Heart right ventricle (tissue), 16 donors: Measurements from ENCODE around the gene SLC12A3. TPM values are rescaled to one million over a fixed set of nuclear protein-coding genes. Genes with fewer than 3 reads are reported as not detected.
A peak's percentile ranks its signal among the peaks of the same experiment; 100 is the strongest.

ENCODE experiments used
- ATAC-seq, 8 donors: fragments of 200-7000 bp; cut with Tn5 transposase; one replicate each; pipeline ENCODE4 v1.9.1; 2020; ENCODE audit warnings: mild to moderate bottlenecking in 8 of 8, moderate library complexity in 8 of 8, moderate number of reproducible peaks in 1 of 8
- DNase-seq, 2 donors: peaks; one replicate each; pipeline ENCODE4 v3.0.0-alpha.2; 2020
- H3K27ac ChIP-seq, 10 donors: fragments of 200-600 bp; sonication (generic) in 2 of 10; one replicate each; pipeline versions ENCODE4 v1.5.0 to v1.8.0; 2020 to 2022; ENCODE audit warnings: mild to moderate bottlenecking in 3 of 10
- H3K27me3 ChIP-seq, 7 donors: fragments of 200-600 bp; one replicate each; pipeline ENCODE4 v1.8.0; 2021 to 2022; ENCODE audit warnings: mild to moderate bottlenecking in 2 of 7
- H3K36me3 ChIP-seq, 9 donors: fragments of 200-600 bp; sonication (generic) in 1 of 9; one replicate each; pipeline versions ENCODE4 v1.5.0 to v1.8.0; 2020 to 2022; ENCODE audit warnings: mild to moderate bottlenecking in 2 of 9
- H3K4me1 ChIP-seq, 9 donors: fragments of 200-600 bp; sonication (generic) in 1 of 9; one replicate each; pipeline versions ENCODE4 v1.5.0 to v1.8.0; 2020 to 2022; ENCODE audit warnings: mild to moderate bottlenecking in 4 of 9
- H3K4me3 ChIP-seq, 10 donors: fragments of 200-600 bp; sonication (generic) in 2 of 10; one replicate each; pipeline versions ENCODE4 v1.5.0 to v1.8.0; 2020 to 2022; ENCODE audit warnings: mild to moderate bottlenecking in 7 of 10, moderate library complexity in 2 of 10
- H3K9me3 ChIP-seq, 11 donors: fragments of 200-600 bp in 10 of 11; sonication (generic) in 2 of 11; one replicate each; pipeline versions ENCODE4 v1.5.0 to v1.8.0; 2013 to 2022; ENCODE audit warnings: mild to moderate bottlenecking in 2 of 11, control low read depth in 1 of 11, moderate library complexity in 1 of 11
- CTCF ChIP-seq, 9 donors: fragments of 200-600 bp; sonication (generic) in 2 of 9; IDR thresholded peaks; one replicate each; pipeline versions ENCODE4 v1.5.0 to v1.8.0; 2021 to 2022; ENCODE audit warnings: antibody characterized with exemption in 9 of 9, mild to moderate bottlenecking in 5 of 9, moderate library complexity in 1 of 9
- WGBS, 2 donors: extraction: QIAGEN DNeasy Blood & Tissue Kit; methylation state at CpG; one replicate each; pipeline ENCODE4 v1.1.7; 2013; ENCODE audit warnings: inconsistent platforms in 1 of 2; 5-methylcytosine and 5-hydroxymethylcytosine counted together
- intact Hi-C, 10 donors: fragments of 100-400 bp; cut with DNase I; formaldehyde crosslinking; loops; one replicate each; pipeline versions ENCODE4 v1.11.1 to v1.14.2; 2022
- polyA plus RNA-seq, 2 donors: library from polyadenylated mRNA; stranded (reverse); fragments of 200-250 nt; gene quantifications; one replicate each; pipeline ENCODE4 v1.2.3, GENCODE V29; 2013
- total RNA-seq, 10 donors: library from RNA; stranded (reverse); fragmentation: NEBNext Ultra II Directional in 3 of 10; extraction: Animal tissue kit (Norgen Biotek cat#: 25700) in 3 of 10; gene quantifications; one replicate each; pipeline versions ENCODE4 v1.2.1 to v1.2.4, GENCODE V29; 2021 to 2023
- donor health status: Arrhythmogenic right ventricular cardiomyopathy.
- donor health status: ischemic (EF 13 %, LVEDD 7.1; RV severe dilation, severe dysfunction).
- donor health status: healthy with polysubstance abuse.
- donor health status: DM: no; HTN: yes; CAD: no.
- donor health status: DM: no; HTN: no; CAD: no.
- donor health status: ischemic (EF 25% LVEDD 6.9; RV normal size, moderate dysfunction).
- donor health status: ischemic (EF 25% LVEDD 5.7; RV mildly dilated, moderate dysfunction).
- donor health status: healthy.
- donor health status: DM: yes; HTN: yes; CAD: no.
- donor health status: Ischemic cardiomyopathy.
- donor health status: ischemic (EF 35%, LVEDD 5.7; RV mildly dilated, moderate dysfunction).
- donor health status: nonischemic (EF 11% LVEDD 7.7; RV severe dilation, severe dysfunction).
- donor health status: DM: yes; HTN: yes; CAD: no.
- donor health status: PGD.
- donor health status: ischemic (EF 29% LVEDD 5.4; RV normal size, mild dysfunction).
- donor health status: nonischemic (EF 23%, LVEDD 6.1; RV moderate dilation, normal function).

SLC12A3 gene
- total and polyA plus RNA-seq, 12 donors: not detected

GRCh38 chr16:56941856-56942331 lies 76.9 kb downstream of the SLC12A3 start:
- Histone ChIP-seq H3K27ac (no peak overlapping the region), H3K9me3 (no peaks in the 10 kb centered on the region), H3K4me1 (peaks cover 0 to 48% (median 17%) of the 10 kb centered on the region in 9 donors), H3K36me3 (peaks cover 7 to 99% (median 94%) of the 10 kb centered on the region in 9 donors), H3K27me3 (no peaks in the 10 kb centered on the region), H3K4me3 (no peak overlapping the region)
- DNase-seq (no peak), ATAC-seq (no peak)
- WGBS, 2 donors: 79 to 88% methylated on average over 9 of the region's 9 CpGs
- no peak for TF ChIP-seq CTCF (IDR thresholded peaks at IDR 0.05)
- intact Hi-C loops: no loop called here

DNA sequence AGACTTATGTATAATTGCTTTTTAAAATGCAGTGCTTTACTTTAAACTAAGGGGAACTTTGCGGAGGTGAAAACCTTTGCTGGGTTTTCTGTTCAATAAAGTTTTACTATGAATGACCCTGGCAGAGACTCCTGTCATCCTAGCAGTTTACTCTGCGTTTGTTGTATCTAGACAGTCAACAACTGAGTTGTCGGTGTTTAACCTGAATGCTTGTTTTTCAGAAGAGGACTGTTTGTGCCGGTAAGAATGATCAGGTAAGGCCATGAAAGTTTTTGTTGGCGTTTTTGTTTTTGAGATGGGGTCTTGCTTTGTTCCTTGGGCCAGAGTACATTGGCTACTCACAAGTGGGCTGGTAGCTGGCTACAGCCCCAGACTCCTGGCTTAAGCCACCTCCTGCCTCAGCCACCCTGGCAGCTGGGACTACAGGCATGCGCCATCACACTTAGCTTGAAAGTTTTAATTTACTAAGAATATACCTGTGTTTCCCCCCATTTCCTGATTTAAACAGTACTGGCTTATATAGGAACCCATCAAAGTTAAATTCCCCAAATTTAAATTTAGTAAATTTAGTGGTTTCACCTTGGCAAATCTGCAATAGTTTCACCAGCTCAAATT lies 78.9 kb downstream of the SLC12A3 start:
- Histone ChIP-seq H3K9me3 (no peaks in the 10 kb centered on the region), H3K36me3 (peaks cover 7 to 94% (median 74%) of the 10 kb centered on the region in 9 donors), H3K27me3 (no peaks in the 10 kb centered on the region), H3K4me3 (no peak overlapping the region), H3K4me1 (peaks cover 0 to 28% (median 7%) of the 10 kb centered on the region in 9 donors), H3K27ac (no peak overlapping the region)
- no peak for TF ChIP-seq CTCF (IDR thresholded peaks at IDR 0.05)
- no peak for ATAC-seq
- no peak for DNase-seq
- WGBS, 2 donors: 82 to 91% methylated on average over 6 of the region's 6 CpGs
- intact Hi-C loops: no loop called here

- no peaks in the 10 kb centered on the region for H3K27me3 ChIP-seq
- intact Hi-C loops: loop anchor here in 1 of 10 donors (5.0 kb wide), 1 partner anchor 78 kb away; the partner anchor contains the start of gene SLC12A3
- H3K36me3 ChIP-seq: peaks cover 7 to 86% (median 62%) of the 10 kb centered on the region in 9 donors
- no peak overlapping the region for H3K4me3 ChIP-seq
- DNase-seq (no peak), ATAC-seq (no peak)
- no peak for TF ChIP-seq CTCF (IDR thresholded peaks at IDR 0.05)
- H3K4me1 ChIP-seq: peaks cover 0 to 26% (median 4%) of the 10 kb centered on the region in 9 donors
- 53 to 66% methylated on average over 2 of the region's 2 CpGs for WGBS, 2 donors
- H3K27ac ChIP-seq: peak overlapping the region in 1 of 10 donors; percentile 51
- H3K9me3 ChIP-seq: no peaks in the 10 kb centered on the region
These were observed 80.2 kb downstream of the SLC12A3 start for GRCh38 chr16:56944954-56945839.

- no peaks in the 10 kb centered on the region for H3K9me3 ChIP-seq
- H3K36me3 ChIP-seq: peaks cover 7 to 78% (median 54%) of the 10 kb centered on the region in 9 donors
- ATAC-seq: no peak
- 71 to 76% methylated on average over 12 of the region's 12 CpGs for WGBS, 2 donors
- peak overlapping the region in 1 of 10 donors; percentile 44 for H3K27ac ChIP-seq
- TF ChIP-seq CTCF (IDR thresholded peaks at IDR 0.05): no peak
- no peak for DNase-seq
- intact Hi-C loops: loop anchor here in 1 of 10 donors (5.0 kb wide), 1 partner anchor 79 kb away; the partner anchor contains the start of gene SLC12A3
- H3K27me3 ChIP-seq: no peaks in the 10 kb centered on the region
- peaks cover 0 to 23% (median 3%) of the 10 kb centered on the region in 9 donors for H3K4me1 ChIP-seq
- H3K4me3 ChIP-seq: no peak overlapping the region
These were observed 81.0 kb downstream of the SLC12A3 start for GRCh38 chr16:56945847-56946527.
